Fibroblast of skin of right quadriceps (primary cell): ENCODE data around the gene NXN.
"Not testable (repeated sequence)": the region's sequence is repeated elsewhere in the genome, so short reads cannot be mapped to it uniquely, and the experiment has no call there.

Experiments
- DNase-seq: peaks from one replicate; pipeline ENCODE4 v3.0.0-alpha.2; 2013

The NXN gene

GRCh38 chr17:882827-883585, 96.6 kb downstream of the NXN start:
- peak; percentile 64 for DNase-seq

GRCh38 chr17:881778-882177, 97.8 kb downstream of the NXN start:
- no peak for DNase-seq

GRCh38 chr17:880443-881269, 98.9 kb downstream of the NXN start:
- no peak for DNase-seq

- peak; percentile 69 for DNase-seq
Measured at GRCh38 chr17:879546-880442, 99.8 kb downstream of the NXN start.

- no peak for DNase-seq
Measured at GRCh38 chr17:877630-878029, 101.9 kb downstream of the NXN start.

GRCh38 chr17:876272-876671, 103.3 kb downstream of the NXN start:
- DNase-seq: no peak

- DNase-seq: not testable (repeated sequence)
Measured at GRCh38 chr17:874590-874989, 105.0 kb downstream of the NXN start.

GRCh38 chr17:872855-873254, 106.7 kb downstream of the NXN start:
- DNase-seq: no peak

GRCh38 chr17:871751-872519, 107.6 kb downstream of the NXN start:
- peak; percentile 66 for DNase-seq

GRCh38 chr17:869567-870525, 109.7 kb downstream of the NXN start:
- DNase-seq: peak; percentile 76

GRCh38 chr17:869086-869485, 110.5 kb downstream of the NXN start:
- DNase-seq: peak; percentile 30

GRCh38 chr17:867896-868489, 111.6 kb downstream of the NXN start:
- DNase-seq: no peak

GRCh38 chr17:867238-867637, 112.3 kb downstream of the NXN start:
- DNase-seq: not testable (repeated sequence)

- DNase-seq: no peak
Measured at GRCh38 chr17:866568-867103, 112.9 kb downstream of the NXN start.

GRCh38 chr17:864315-864714, 115.3 kb downstream of the NXN start:
- no peak for DNase-seq

GRCh38 chr17:863880-864279, 115.7 kb downstream of the NXN start:
- DNase-seq: no peak

GRCh38 chr17:862582-862981, 117.0 kb downstream of the NXN start:
- DNase-seq: no peak

- DNase-seq: no peak
Measured at GRCh38 chr17:861364-861763, 118.2 kb downstream of the NXN start.

- DNase-seq: no peak
Measured at GRCh38 chr17:860805-861204, 118.8 kb downstream of the NXN start.

- DNase-seq: peak; percentile 44
Measured at GRCh38 chr17:859824-860195, 119.8 kb downstream of the NXN start.
